Suprapubic skin (tissue), 3 donors: ENCODE results near the gene CCSER2.

Source experiments
- CTCF ChIP-seq, 2 donors: fragments of 200-600 bp in 1 of 2; fragments of 450-650 bp in 1 of 2; sonication (generic) in 1 of 2; IDR thresholded peaks; one replicate each; pipeline ENCODE4 v1.5.1; 2016 to 2019; ENCODE audit warnings: antibody characterized with exemption in 2 of 2, mild to moderate bottlenecking in 1 of 2, moderate library complexity in 1 of 2
- EP300 ChIP-seq: sonication (generic); formaldehyde crosslinking; IDR thresholded peaks from one replicate; pipeline ENCODE4 v1.6.1; 2017; ENCODE audit warnings: antibody characterized with exemption

DNA sequence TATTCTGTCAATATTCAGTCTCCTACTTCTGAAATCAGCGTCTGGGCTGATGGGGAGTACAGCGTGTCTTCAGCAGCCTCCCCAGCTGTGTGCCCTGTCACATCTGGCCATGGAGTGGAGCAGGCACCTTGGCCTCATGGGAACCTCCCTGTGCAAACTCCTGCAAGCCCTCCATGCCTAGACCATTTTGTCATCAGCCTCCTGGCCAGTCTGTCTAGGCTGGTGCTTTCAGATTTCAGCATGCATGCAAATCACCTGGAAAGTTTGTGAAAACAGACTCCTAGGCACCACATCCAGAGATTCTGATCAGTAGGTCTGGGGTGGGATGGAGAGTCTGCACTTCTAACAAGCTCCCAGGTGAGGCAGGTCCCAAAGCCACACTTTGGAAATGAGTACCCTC is 26.2 kb upstream of the CCSER2 start:
- TF ChIP-seq CTCF (IDR thresholded peaks at IDR 0.05) = no peak
- no peak for TF ChIP-seq EP300
